Measurements from ENCODE around the gene SCAMP4. TPM values are rescaled to one million over a fixed set of nuclear protein-coding genes. Genes with fewer than 3 reads are reported as not detected.

SCAMP4 gene
- total RNA-seq, 1 donor from 2014 or later, result 75.8 TPM

- H3K27me3 Mint-ChIP-seq (ENCODE audit: unreplicated experiment), result no peaks in the 10 kb centered on the region
- peaks cover 33% of the 10 kb centered on the region for H3K4me1 Mint-ChIP-seq (ENCODE audit: unreplicated experiment)
- DNase-seq (ENCODE audit: extremely low spot score, unreplicated experiment), result no peak
- H3K9me3 Mint-ChIP-seq (ENCODE audit: unreplicated experiment), result no peaks in the 10 kb centered on the region
- no peak overlapping the region for H3K27ac Mint-ChIP-seq (ENCODE audit: unreplicated experiment)
- TF ChIP-seq, protein P1, sequence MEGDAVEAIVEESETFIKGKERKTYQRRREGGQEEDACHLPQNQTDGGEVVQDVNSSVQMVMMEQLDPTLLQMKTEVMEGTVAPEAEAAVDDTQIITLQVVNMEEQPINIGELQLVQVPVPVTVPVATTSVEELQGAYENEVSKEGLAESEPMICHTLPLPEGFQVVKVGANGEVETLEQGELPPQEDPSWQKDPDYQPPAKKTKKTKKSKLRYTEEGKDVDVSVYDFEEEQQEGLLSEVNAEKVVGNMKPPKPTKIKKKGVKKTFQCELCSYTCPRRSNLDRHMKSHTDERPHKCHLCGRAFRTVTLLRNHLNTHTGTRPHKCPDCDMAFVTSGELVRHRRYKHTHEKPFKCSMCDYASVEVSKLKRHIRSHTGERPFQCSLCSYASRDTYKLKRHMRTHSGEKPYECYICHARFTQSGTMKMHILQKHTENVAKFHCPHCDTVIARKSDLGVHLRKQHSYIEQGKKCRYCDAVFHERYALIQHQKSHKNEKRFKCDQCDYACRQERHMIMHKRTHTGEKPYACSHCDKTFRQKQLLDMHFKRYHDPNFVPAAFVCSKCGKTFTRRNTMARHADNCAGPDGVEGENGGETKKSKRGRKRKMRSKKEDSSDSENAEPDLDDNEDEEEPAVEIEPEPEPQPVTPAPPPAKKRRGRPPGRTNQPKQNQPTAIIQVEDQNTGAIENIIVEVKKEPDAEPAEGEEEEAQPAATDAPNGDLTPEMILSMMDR (IDR thresholded peaks at IDR 0.05), result no peak
- H3K36me3 Mint-ChIP-seq (ENCODE audit: unreplicated experiment), result peaks cover 4% of the 10 kb centered on the region
- no peak overlapping the region for H3K4me3 Mint-ChIP-seq (ENCODE audit: unreplicated experiment)
Observed at GRCh38 chr19:1909761-1910080, 4.5 kb downstream of the SCAMP4 start.

- H3K27me3 Mint-ChIP-seq (ENCODE audit: unreplicated experiment), result no peaks in the 10 kb centered on the region
- peak overlapping the region; percentile 39 for H3K27ac Mint-ChIP-seq (ENCODE audit: unreplicated experiment)
- H3K9me3 Mint-ChIP-seq (ENCODE audit: unreplicated experiment), result no peaks in the 10 kb centered on the region
- DNase-seq (ENCODE audit: extremely low spot score, unreplicated experiment), result no peak
- TF ChIP-seq, protein P1 (IDR thresholded peaks at IDR 0.05), result no peak
- H3K4me3 Mint-ChIP-seq (ENCODE audit: unreplicated experiment), result no peak overlapping the region
- peaks cover 4% of the 10 kb centered on the region for H3K36me3 Mint-ChIP-seq (ENCODE audit: unreplicated experiment)
- H3K4me1 Mint-ChIP-seq (ENCODE audit: unreplicated experiment), result peaks cover 31% of the 10 kb centered on the region
Observed at GRCh38 chr19:1910177-1910576, 5.0 kb downstream of the SCAMP4 start.

- H3K36me3 Mint-ChIP-seq (ENCODE audit: unreplicated experiment), result peaks cover 4% of the 10 kb centered on the region
- TF ChIP-seq, protein P1 (IDR thresholded peaks at IDR 0.05), result no peak
- H3K4me1 Mint-ChIP-seq (ENCODE audit: unreplicated experiment), result peaks cover 26% of the 10 kb centered on the region
- H3K4me3 Mint-ChIP-seq (ENCODE audit: unreplicated experiment), result no peak overlapping the region
- no peak for DNase-seq (ENCODE audit: extremely low spot score, unreplicated experiment)
- no peaks in the 10 kb centered on the region for H3K9me3 Mint-ChIP-seq (ENCODE audit: unreplicated experiment)
- H3K27me3 Mint-ChIP-seq (ENCODE audit: unreplicated experiment), result no peaks in the 10 kb centered on the region
- H3K27ac Mint-ChIP-seq (ENCODE audit: unreplicated experiment), result no peak overlapping the region
Observed at GRCh38 chr19:1911098-1911497, 5.9 kb downstream of the SCAMP4 start.

DNA sequence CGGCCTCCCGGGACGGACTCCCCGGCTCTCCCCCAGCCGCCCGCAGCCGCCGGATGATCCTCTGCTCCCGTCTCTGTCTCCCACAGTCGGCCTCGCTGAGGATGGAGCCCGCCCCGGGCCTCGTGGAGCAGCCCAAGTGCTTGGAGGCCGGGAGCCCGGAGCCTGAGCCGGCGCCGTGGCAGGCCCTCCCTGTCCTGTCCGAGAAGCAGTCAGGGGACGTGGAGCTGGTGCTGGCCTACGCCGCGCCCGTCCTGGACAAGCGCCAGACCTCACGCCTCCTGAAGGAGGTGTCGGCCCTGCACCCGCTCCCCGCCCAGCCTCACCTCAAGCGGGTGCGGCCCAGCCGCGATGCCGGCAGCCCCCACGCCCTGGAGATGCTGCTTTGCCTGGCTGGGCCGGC is 6.8 kb downstream of the SCAMP4 start:
- Mint-ChIP-seq H3K4me3 (ENCODE audit: unreplicated experiment) (no peak overlapping the region), H3K4me1 (ENCODE audit: unreplicated experiment) (peaks cover 20% of the 10 kb centered on the region), H3K27ac (ENCODE audit: unreplicated experiment) (no peak overlapping the region), H3K9me3 (ENCODE audit: unreplicated experiment) (no peaks in the 10 kb centered on the region), H3K27me3 (ENCODE audit: unreplicated experiment) (no peaks in the 10 kb centered on the region), H3K36me3 (ENCODE audit: unreplicated experiment) (peaks cover 4% of the 10 kb centered on the region)
- DNase-seq (ENCODE audit: extremely low spot score, unreplicated experiment), result no peak
- TF ChIP-seq, protein P1 (IDR thresholded peaks at IDR 0.05), result no peak

- Mint-ChIP-seq H3K4me3 (ENCODE audit: unreplicated experiment) (no peak overlapping the region), H3K27me3 (ENCODE audit: unreplicated experiment) (no peaks in the 10 kb centered on the region), H3K36me3 (ENCODE audit: unreplicated experiment) (peaks cover 4% of the 10 kb centered on the region), H3K9me3 (ENCODE audit: unreplicated experiment) (no peaks in the 10 kb centered on the region), H3K4me1 (ENCODE audit: unreplicated experiment) (peaks cover 17% of the 10 kb centered on the region), H3K27ac (ENCODE audit: unreplicated experiment) (no peak overlapping the region)
- TF ChIP-seq, protein P1 (IDR thresholded peaks at IDR 0.05), result no peak
- DNase-seq (ENCODE audit: extremely low spot score, unreplicated experiment), result no peak
Observed at GRCh38 chr19:1912760-1913505, 7.7 kb downstream of the SCAMP4 start.

Measured in osteocyte (in vitro differentiated cells).